22Rv1 (cell line): Measurements from ENCODE around the gene CASP10.

Experiments used
- CTCF ChIP-seq: fragments of 450-650 bp; IDR thresholded peaks from 2 replicates; pipeline ENCODE4 v1.5.1; 2017; ENCODE audit warnings: mild to moderate bottlenecking
- ZFX ChIP-seq: fragments of 450-650 bp; IDR thresholded peaks from 2 replicates; pipeline ENCODE4 v1.6.1; 2017; ENCODE audit warnings: antibody characterized with exemption, borderline replicate concordance

- TF ChIP-seq CTCF: no peak
- no peak for TF ChIP-seq ZFX
Measured at GRCh38 chr2:201250741-201251140, 67.8 kb downstream of the CASP10 start.
